Right cardiac atrium (tissue), 5 donors: Measurements from ENCODE around the gene CDK5. TPM values are rescaled to one million over a fixed set of nuclear protein-coding genes. Genes with fewer than 3 reads are reported as not detected.

Experiments used
- ATAC-seq, 2 donors: fragments of 200-7000 bp; cut with Tn5 transposase; one replicate each; pipeline versions ENCODE4 v1.8.0 to v1.9.1; 2020; ENCODE audit warnings: moderate library complexity in 2 of 2, mild to moderate bottlenecking in 1 of 2
- DNase-seq, 3 donors: peaks; one replicate each; pipeline ENCODE4 v3.0.0-alpha.2; 2020
- H3K27ac ChIP-seq: one replicate; pipeline ENCODE4 v1.5.1; 2013; ENCODE audit warnings: mild to moderate bottlenecking, low read length, control low read depth, moderate library complexity
- H3K27me3 ChIP-seq: one replicate; pipeline ENCODE4 v1.6.1; 2013; ENCODE audit not compliant: control insufficient read depth, insufficient read depth
- H3K4me1 ChIP-seq: one replicate; pipeline ENCODE4 v1.6.1; 2013; ENCODE audit warnings: low read length; ENCODE audit not compliant: control insufficient read depth, insufficient read depth
- H3K4me3 ChIP-seq: one replicate; pipeline ENCODE4 v1.5.1; 2013; ENCODE audit warnings: low read length, control low read depth
- H3K9me3 ChIP-seq: one replicate; pipeline ENCODE4 v1.6.1; 2013; ENCODE audit warnings: low read length; ENCODE audit not compliant: control insufficient read depth
- WGBS: extraction: QIAGEN DNeasy Blood & Tissue Kit; methylation state at CpG from one replicate; pipeline ENCODE4 v1.1.7; 2013; 5-methylcytosine and 5-hydroxymethylcytosine counted together
- intact Hi-C, 4 donors: fragments of 100-400 bp; cut with DNase I; formaldehyde crosslinking; loops; one replicate each; pipeline versions ENCODE4 v1.11.0 to v1.14.0; 2022 to 2023
- long read RNA-seq, 4 donors: library from polyadenylated mRNA; unstranded; transcript quantifications; one replicate each; pipeline ENCODE4 v2.0.0, GENCODE V29; 2020 to 2021
- polyA plus RNA-seq: library from polyadenylated mRNA; stranded (reverse); fragments of 200-250 nt; gene quantifications from one replicate; pipeline ENCODE4 v1.2.3, GENCODE V29; 2013
- total RNA-seq, 4 donors: library from RNA; stranded (reverse); fragmentation: NEBNext Ultra II Directional; extraction: Animal tissue kit (Norgen Biotek cat#: 25700); gene quantifications; one replicate each; pipeline ENCODE4 v1.2.1, GENCODE V29; 2021
- donor health status: healthy with polysubstance abuse.
- donor health status: DM: no; HTN: yes; CAD: no.
- donor health status: DM: no; HTN: no; CAD: no.
- donor health status: DM: no; HTN: yes; CAD: no; lungs with severe emphysema.
- donor health status: DM: yes; HTN: yes; CAD: no.

The CDK5 gene
- total RNA-seq = 10 to 100 TPM in 1 of 4 donors, 1 to 10 TPM in 3; 6.2 to 11.2 (median 7.4) TPM
- polyA plus RNA-seq = 6.5 TPM
- long read RNA-seq, donor 1, transcript CDK5-204 (12 exons, 1,758 nt) = major isoform, 5 of 6 reads
- long read RNA-seq, donor 1, partial matches to known transcripts = 1 of 6 reads
- long read RNA-seq, donor 1, other reads (novel, unspliced or antisense) = 0 of 6 reads
- long read RNA-seq, donor 2, transcript CDK5-204 (12 exons, 1,758 nt) = major isoform, 6 of 6 reads
- long read RNA-seq, donor 2, partial matches to known transcripts = 0 of 6 reads
- long read RNA-seq, donor 2, other reads (novel, unspliced or antisense) = 0 of 6 reads
- long read RNA-seq, donor 3, transcript CDK5-204 (12 exons, 1,758 nt) = major isoform, 6 of 6 reads
- long read RNA-seq, donor 3, partial matches to known transcripts = 0 of 6 reads
- long read RNA-seq, donor 3, other reads (novel, unspliced or antisense) = 0 of 6 reads
- long read RNA-seq, donor 4, transcript CDK5-204 (12 exons, 1,758 nt) = major isoform, 6 of 7 reads
- long read RNA-seq, donor 4, partial matches to known transcripts = 0 of 7 reads
- long read RNA-seq, donor 4, other reads (novel, unspliced or antisense) = 1 of 7 reads

- intact Hi-C loops = no loop called here
- WGBS = under 1% methylated on average over 30 of the region's 30 CpGs
Observed at GRCh38 chr7:151057506-151057988, at the start of gene CDK5. Gene CDK5 (minus strand): TSS chr7:151057897. CDS start chr7:151057848, 49 bp downstream.

GRCh38 chr7:151104411-151105235 lies 46.9 kb upstream of the CDK5 start:
- intact Hi-C loops = no loop called here
- 78% methylated on average over 23 of the region's 23 CpGs for WGBS

More at GRCh38 chr7:151057506-151057988, at the start of gene CDK5:
- Histone ChIP-seq H3K27me3 (no peaks in the 10 kb centered on the region), H3K4me1 (peaks cover 4% of the 10 kb centered on the region), H3K27ac (peak within 1 kb of the TSS; percentile 98), H3K9me3 (no peaks in the 10 kb centered on the region), H3K4me3 (peak within 1 kb of the TSS; percentile 91)
- DNase-seq (no peak), ATAC-seq (peak; percentile 0)

GRCh38 chr7:151103973-151104372 lies 46.3 kb upstream of the CDK5 start:
- intact Hi-C loops = no loop called here
- DNase-seq (no peak), ATAC-seq (no peak)
- no peak overlapping the region for H3K4me3 ChIP-seq
- no peaks in the 10 kb centered on the region for H3K27me3 ChIP-seq
- no peaks in the 10 kb centered on the region for H3K4me1 ChIP-seq
- 87% methylated on average over 12 of the region's 12 CpGs for WGBS
- H3K27ac ChIP-seq = no peak overlapping the region
- no peaks in the 10 kb centered on the region for H3K9me3 ChIP-seq

More at GRCh38 chr7:151104411-151105235, 46.9 kb upstream of the CDK5 start:
- H3K4me3 ChIP-seq = no peak overlapping the region
- DNase-seq (peak in 1 of 3 donors; percentile 18), ATAC-seq (no peak)
- H3K27me3 ChIP-seq = no peaks in the 10 kb centered on the region
- no peaks in the 10 kb centered on the region for H3K9me3 ChIP-seq
- H3K4me1 ChIP-seq = no peaks in the 10 kb centered on the region
- H3K27ac ChIP-seq = no peak overlapping the region

GRCh38 chr7:151102991-151103390 lies 45.3 kb upstream of the CDK5 start:
- ATAC-seq (no peak), DNase-seq (no peak)
- Histone ChIP-seq H3K27me3 (no peaks in the 10 kb centered on the region), H3K27ac (no peak overlapping the region), H3K9me3 (no peaks in the 10 kb centered on the region), H3K4me1 (no peaks in the 10 kb centered on the region), H3K4me3 (no peak overlapping the region)
- 83% methylated on average over 3 of the region's 3 CpGs for WGBS
- intact Hi-C loops = no loop called here

- WGBS = 78% methylated on average over 24 of the region's 24 CpGs
- Histone ChIP-seq H3K27me3 (no peaks in the 10 kb centered on the region), H3K4me1 (peaks cover 3% of the 10 kb centered on the region), H3K27ac (no peak overlapping the region), H3K9me3 (no peaks in the 10 kb centered on the region), H3K4me3 (no peak overlapping the region)
- ATAC-seq = peak; percentile 25
- peak; percentile 10 to 52 (median 42) for DNase-seq
- intact Hi-C loops = no loop called here
Observed at GRCh38 chr7:151101621-151102396, 44.1 kb upstream of the CDK5 start.

GRCh38 chr7:151100921-151101320 lies 43.2 kb upstream of the CDK5 start:
- peak; percentile 8 to 14 for ATAC-seq
- no peaks in the 10 kb centered on the region for H3K27me3 ChIP-seq
- peak in 2 of 3 donors; percentile 13 to 46 for DNase-seq
- H3K4me1 ChIP-seq = peaks cover 3% of the 10 kb centered on the region
- intact Hi-C loops = no loop called here
- no peaks in the 10 kb centered on the region for H3K9me3 ChIP-seq
- no peak overlapping the region for H3K27ac ChIP-seq
- WGBS = 85% methylated on average over 10 of the region's 10 CpGs
- no peak overlapping the region for H3K4me3 ChIP-seq

GRCh38 chr7:151099486-151100211 lies 42.0 kb upstream of the CDK5 start:
- H3K4me1 ChIP-seq = peaks cover 3% of the 10 kb centered on the region
- H3K9me3 ChIP-seq = no peaks in the 10 kb centered on the region
- peak in 1 of 2 donors; percentile 72 for ATAC-seq
- 69% methylated on average over 20 of the region's 20 CpGs for WGBS
- no peak overlapping the region for H3K4me3 ChIP-seq
- intact Hi-C loops = no loop called here
- no peaks in the 10 kb centered on the region for H3K27me3 ChIP-seq
- no peak overlapping the region for H3K27ac ChIP-seq
- DNase-seq = peak in 2 of 3 donors; percentile 28 to 38

GRCh38 chr7:151095828-151096475 lies 38.3 kb upstream of the CDK5 start:
- H3K27ac ChIP-seq = no peak overlapping the region
- intact Hi-C loops = no loop called here
- ATAC-seq (no peak), DNase-seq (no peak)
- H3K4me1 ChIP-seq = peaks cover 3% of the 10 kb centered on the region
- H3K4me3 ChIP-seq = no peak overlapping the region
- H3K9me3 ChIP-seq = no peaks in the 10 kb centered on the region
- H3K27me3 ChIP-seq = no peaks in the 10 kb centered on the region
- 75% methylated on average over 17 of the region's 17 CpGs for WGBS

GRCh38 chr7:151095123-151095797 lies 37.6 kb upstream of the CDK5 start:
- Histone ChIP-seq H3K4me3 (no peak overlapping the region), H3K4me1 (peaks cover 5% of the 10 kb centered on the region), H3K27me3 (no peaks in the 10 kb centered on the region), H3K27ac (no peak overlapping the region), H3K9me3 (no peaks in the 10 kb centered on the region)
- intact Hi-C loops = no loop called here
- WGBS = 75% methylated on average over 10 of the region's 10 CpGs
- DNase-seq = no peak
- ATAC-seq = no peak
